Measurements from ENCODE around the gene FBN2.
A peak's percentile ranks its signal among the peaks of the same experiment; 100 is the strongest.

FBN2 gene

DNA sequence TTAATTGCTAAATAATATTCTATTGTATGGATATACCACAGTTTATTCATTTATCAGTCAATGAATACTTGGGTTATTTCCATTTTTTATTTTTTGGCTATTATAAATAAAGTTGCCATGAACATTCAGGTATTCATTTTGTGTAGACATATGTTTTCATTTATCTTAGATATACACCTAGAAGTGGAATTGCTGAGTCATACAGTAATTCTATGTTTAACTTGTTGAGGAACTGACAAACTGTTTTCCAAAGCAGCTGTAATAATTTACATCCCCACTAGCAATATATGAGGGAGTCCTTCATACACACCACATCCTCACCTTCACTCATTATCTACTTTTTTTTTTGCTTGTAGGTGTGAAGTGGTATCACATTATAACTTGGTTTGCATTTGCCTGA is 123.6 kb downstream of the FBN2 start:
- TF ChIP-seq, protein P1, sequence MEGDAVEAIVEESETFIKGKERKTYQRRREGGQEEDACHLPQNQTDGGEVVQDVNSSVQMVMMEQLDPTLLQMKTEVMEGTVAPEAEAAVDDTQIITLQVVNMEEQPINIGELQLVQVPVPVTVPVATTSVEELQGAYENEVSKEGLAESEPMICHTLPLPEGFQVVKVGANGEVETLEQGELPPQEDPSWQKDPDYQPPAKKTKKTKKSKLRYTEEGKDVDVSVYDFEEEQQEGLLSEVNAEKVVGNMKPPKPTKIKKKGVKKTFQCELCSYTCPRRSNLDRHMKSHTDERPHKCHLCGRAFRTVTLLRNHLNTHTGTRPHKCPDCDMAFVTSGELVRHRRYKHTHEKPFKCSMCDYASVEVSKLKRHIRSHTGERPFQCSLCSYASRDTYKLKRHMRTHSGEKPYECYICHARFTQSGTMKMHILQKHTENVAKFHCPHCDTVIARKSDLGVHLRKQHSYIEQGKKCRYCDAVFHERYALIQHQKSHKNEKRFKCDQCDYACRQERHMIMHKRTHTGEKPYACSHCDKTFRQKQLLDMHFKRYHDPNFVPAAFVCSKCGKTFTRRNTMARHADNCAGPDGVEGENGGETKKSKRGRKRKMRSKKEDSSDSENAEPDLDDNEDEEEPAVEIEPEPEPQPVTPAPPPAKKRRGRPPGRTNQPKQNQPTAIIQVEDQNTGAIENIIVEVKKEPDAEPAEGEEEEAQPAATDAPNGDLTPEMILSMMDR (IDR thresholded peaks at IDR 0.05; ENCODE audit: low read depth, low read length), result no peak
- no peak overlapping the region for H3K4me3 ChIP-seq (replicated peaks in 1 of 2; ENCODE audit: low read depth in 2 of 2, low read length in 2 of 2)
- DNase-seq (ENCODE audit: low read depth in 2 of 2), result no peak

DNA sequence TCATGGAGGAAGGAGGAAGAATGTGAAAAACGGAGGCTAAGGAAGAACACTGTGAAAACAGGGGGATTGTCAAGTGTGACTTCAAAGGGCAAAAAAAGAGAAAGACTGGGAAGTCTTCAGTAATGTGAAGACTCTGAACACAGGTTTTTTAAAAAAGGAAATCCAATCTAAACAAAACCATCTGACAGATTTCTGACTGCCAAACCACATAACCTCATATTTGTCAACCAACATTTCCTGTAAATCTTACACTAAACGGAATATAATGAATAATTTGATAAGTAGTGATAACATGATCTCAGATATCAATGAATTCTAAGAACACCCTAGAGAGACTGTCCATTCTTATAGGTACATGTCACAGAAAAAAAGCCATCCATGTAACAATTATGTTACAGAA is 124.7 kb downstream of the FBN2 start:
- TF ChIP-seq, protein P1 (IDR thresholded peaks at IDR 0.05; ENCODE audit: low read depth, low read length), result no peak
- DNase-seq (ENCODE audit: low read depth in 2 of 2), result peak; percentile 31 to 33
- no peak overlapping the region for H3K4me3 ChIP-seq (replicated peaks in 1 of 2; ENCODE audit: low read depth in 2 of 2, low read length in 2 of 2)

DNA sequence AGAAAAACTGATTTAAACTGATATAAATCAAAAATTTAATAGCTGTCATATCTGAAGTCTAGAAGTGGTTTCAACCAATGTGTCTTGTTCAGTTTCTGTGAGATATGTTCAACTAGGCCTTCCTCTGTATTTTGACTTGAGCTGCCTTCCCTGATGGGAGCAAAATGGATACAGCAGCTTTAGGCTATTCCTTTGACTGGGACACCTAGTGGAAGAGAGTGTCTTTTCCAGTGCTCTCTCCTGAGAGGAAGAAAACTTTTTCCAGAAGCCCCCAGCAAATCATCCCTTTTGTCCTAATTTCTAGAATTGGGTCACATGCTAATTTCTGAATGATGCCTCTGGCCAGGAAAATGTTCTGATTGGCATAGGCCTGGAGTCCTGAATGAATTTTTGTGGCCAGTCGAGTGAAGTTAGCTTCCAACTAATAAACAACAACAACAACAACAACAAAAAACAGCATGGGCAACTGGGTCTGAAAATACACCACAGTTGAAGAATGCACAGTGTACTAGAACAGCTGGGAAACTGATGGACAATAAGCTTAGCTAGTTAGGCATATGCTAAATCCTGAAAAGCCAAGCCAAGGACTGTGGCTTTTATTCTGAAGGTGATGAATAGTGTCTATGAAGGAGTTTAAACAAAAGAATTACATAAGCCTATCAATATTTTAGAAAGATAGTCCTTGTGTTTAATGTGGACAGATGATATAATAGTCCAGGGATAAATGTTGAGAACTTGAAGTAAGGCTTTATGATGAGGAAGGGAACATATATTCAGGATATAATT is 125.7 kb downstream of the FBN2 start:
- DNase-seq (ENCODE audit: low read depth in 2 of 2), result no peak
- H3K4me3 ChIP-seq (replicated peaks in 1 of 2; ENCODE audit: low read depth in 2 of 2, low read length in 2 of 2), result no peak overlapping the region
- TF ChIP-seq, protein P1 (IDR thresholded peaks at IDR 0.05; ENCODE audit: low read depth, low read length), result no peak

DNA sequence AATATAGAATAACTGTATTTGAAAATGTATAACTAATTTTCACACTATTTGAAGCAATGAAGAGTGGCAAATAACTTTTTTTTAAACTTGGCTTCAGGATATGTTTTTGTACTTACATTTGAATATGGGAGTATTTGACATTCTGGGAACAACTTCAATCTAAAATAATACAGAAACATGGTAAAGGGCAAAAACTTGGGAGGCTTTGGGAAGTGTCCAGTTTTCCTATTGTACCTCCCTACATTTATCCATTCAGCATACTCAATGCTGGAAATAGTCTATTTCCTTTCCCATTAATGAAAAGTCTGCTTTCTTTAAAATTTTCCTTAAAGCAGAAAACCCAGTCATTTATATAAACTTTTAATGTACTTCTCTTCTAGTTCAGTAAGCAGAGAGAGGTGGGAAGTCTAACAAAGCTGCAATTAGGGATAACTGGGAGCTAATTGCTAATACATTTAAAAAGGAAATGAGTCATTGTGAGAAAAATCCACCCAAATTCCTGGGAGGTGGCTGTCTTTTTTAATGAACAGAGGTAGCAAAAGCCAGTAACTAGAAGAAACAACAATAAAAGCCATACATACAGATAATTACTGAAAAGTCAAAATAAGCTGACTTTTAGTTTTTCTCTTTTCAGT is 128.8 kb downstream of the FBN2 start:
- peak in 1 of 2 donors; percentile 30 for DNase-seq (ENCODE audit: low read depth in 2 of 2)
- TF ChIP-seq, protein P1 (IDR thresholded peaks at IDR 0.05; ENCODE audit: low read depth, low read length), result no peak
- H3K4me3 ChIP-seq (replicated peaks in 1 of 2; ENCODE audit: low read depth in 2 of 2, low read length in 2 of 2), result no peak overlapping the region

DNA sequence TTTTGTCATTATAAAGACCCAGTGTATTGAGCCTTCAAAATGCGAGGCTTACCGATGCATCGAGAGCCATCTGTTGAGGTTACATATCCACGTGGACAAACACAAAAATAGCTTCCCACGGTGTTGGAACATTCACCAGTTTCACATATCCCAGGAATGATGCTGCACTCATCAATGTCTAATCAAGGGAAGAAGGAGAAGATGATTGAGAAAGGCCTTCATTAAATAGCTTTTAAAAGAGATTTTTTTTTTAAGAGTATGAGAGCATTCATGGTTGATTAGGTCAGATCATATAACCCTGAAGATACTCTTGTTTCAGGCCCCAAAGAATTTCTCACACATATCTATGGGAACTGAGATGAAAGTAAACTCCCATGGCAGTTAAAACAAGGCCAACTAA is 129.4 kb downstream of the FBN2 start:
- H3K4me3 ChIP-seq (replicated peaks in 1 of 2; ENCODE audit: low read depth in 2 of 2, low read length in 2 of 2), result no peak overlapping the region
- TF ChIP-seq, protein P1 (IDR thresholded peaks at IDR 0.05; ENCODE audit: low read depth, low read length), result no peak
- no peak for DNase-seq (ENCODE audit: low read depth in 2 of 2)

DNA sequence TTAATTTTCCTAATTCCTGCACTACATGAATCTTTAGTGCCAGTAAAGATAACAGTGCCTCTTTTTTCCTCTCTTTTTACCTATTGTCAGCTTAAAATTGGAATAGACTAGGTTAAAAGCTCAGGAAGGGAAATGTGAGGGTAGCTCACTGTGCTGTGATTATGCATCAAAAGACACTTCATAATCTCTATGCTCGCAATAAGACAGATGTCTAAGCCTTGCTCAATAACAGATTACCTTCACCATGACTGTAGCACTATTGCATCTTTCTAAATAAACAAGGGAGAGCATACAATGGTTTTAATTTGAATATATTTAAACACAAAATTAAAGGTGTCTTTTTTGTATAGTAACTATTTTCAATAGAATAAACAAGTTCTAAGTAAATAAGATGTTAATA is 130.1 kb downstream of the FBN2 start:
- no peak overlapping the region for H3K4me3 ChIP-seq (replicated peaks in 1 of 2; ENCODE audit: low read depth in 2 of 2, low read length in 2 of 2)
- no peak for DNase-seq (ENCODE audit: low read depth in 2 of 2)
- TF ChIP-seq, protein P1 (IDR thresholded peaks at IDR 0.05; ENCODE audit: low read depth, low read length), result no peak
